GM12873 (cell line): ENCODE data around the gene MTAP.

ENCODE experiments used
- CTCF ChIP-seq: IDR thresholded peaks from 2 replicates; pipeline ENCODE4 v1.5.1; 2012; ENCODE audit warnings: low read depth, mild to moderate bottlenecking, moderate library complexity, low read length, control low read depth; ENCODE audit not compliant: insufficient read depth; ENCODE audit errors: missing control alignments

The MTAP gene

DNA sequence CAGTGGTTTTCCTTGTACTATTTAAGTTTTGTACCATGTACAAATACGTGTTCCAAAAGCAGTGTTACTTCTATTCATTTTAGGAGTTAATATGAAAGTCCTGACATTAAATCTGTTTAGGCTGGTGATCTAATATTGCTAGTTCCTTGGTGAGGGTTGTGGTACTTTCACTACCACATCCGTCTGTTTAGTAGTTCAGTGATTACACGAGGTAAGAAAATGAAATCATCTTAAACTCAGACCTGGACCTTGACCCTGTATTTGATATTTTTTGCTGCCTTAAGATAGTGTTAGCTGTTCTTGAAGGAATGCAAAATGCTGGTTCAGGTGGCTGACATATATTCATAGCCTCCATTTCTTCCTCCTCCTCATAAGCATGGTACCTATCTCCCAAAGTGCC lies 50.3 kb downstream of the MTAP start:
- TF ChIP-seq CTCF: no peak

GRCh38 chr9:21853414-21853813 lies 51.0 kb downstream of the MTAP start:
- no peak for TF ChIP-seq CTCF

DNA sequence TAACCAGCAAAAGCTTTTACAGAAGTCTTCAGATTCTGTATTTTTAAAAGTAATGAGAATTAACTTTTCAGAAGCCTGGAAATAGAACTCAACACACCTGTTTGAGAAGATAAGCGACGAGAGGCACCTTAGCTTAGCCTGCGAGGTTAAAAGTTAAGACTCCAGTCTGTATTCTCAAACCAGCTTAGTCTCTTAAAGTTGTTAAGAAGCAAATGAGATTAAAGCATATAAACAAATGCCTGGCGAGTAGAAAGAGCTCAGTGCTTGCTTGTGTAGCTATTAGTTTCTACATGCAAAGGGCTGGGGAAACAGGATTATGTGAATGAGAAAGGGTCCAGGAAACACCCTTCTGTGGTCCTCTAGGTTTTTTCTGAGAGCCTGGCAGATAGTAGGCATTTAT lies 51.7 kb downstream of the MTAP start:
- TF ChIP-seq CTCF: no peak

DNA sequence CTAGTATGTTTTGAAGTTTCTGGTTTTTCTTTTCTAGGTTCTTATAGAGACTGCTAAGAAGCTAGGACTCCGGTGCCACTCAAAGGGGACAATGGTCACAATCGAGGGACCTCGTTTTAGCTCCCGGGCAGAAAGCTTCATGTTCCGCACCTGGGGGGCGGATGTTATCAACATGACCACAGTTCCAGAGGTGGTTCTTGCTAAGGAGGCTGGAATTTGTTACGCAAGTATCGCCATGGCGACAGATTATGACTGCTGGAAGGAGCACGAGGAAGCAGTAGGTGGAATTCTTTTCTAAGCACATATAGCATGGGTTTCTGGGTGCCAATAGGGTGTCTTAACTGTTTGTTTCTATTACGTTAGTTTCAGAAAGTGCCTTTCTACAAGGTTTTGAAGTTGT lies 52.2 kb downstream of the MTAP start:
- no peak for TF ChIP-seq CTCF

DNA sequence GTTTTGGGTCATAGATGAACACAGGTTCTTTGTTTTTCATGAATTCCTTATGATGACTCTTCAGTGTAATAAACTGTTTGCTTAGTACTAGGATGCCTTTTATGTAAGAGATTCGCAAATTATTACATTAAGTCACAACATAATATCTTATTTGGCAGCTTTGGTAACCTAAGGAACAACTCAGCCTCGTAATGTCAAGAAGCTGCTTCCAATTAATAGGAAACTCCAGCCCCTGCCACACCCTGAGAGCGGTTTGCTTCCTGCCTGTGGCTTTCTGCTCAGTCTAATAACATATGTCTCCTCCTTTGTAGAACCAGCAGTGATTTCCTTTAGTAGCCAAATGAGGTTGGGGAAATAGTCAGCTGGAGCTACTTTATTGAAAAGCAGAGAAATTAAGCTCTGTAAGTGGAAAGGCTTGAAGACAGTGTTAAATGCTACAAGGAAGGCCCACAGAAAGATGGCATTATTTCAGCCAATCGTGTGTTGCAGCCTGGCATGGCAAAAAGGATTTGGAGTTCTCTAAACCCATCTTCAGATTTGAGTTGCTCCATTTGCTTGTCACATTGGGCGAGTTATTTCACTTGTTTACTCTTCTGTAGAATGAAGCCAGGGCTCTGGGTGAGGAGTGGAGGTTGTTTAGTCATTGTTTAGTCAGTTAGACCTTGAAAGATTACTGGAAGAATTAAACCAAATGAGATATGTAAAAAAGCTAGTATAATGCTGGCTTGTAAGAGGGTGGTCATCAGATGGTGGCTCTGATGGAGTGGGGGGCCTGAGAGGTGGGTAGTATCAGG lies 54.1 kb downstream of the MTAP start:
- TF ChIP-seq CTCF: no peak

- no peak for TF ChIP-seq CTCF
Measured at GRCh38 chr9:21862871-21863270, 60.4 kb downstream of the MTAP start.

DNA sequence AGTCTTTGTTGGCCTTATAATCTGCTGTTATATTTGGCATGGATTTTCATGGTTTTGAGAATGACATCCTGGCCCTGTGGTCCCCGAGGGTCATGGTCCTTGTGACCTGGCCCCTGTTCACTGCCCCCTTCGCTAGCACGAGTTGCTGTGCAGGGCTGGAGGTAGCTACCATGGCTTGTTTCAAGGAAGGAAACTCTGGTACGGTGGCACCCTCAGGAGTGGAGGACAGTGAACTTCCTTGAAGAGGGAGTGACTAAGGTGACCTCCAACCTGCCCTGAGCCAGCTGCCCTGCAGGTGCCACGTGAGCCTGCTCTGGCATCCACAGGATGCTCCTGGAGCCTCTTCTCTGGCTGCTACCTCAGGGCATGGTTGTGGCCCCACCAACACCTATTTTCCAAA lies 62.1 kb downstream of the MTAP start:
- no peak for TF ChIP-seq CTCF

DNA sequence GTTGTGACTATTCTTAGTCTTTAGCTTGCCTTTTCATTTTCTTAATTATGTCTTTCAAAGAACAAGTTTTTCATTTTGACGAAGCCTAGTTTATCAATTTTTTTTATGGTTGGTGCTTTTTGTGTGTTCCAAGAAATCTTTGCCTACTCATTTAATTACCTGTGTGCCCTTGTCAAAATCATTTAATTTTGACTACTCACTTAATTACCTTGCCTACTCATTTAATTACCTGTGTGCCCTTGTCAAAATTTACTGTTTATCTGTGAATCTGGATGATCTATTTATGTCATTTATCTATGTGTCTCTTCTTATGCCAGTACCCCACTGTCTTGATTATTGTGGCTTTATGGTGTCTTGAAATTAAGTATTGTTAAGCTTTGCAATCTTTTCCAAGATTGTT lies 63.9 kb downstream of the MTAP start:
- no peak for TF ChIP-seq CTCF
